ENCODE results near the gene SCARB2.
"Not testable (repeated sequence)": the region's sequence is repeated elsewhere in the genome, so short reads cannot be mapped to it uniquely, and the experiment has no call there.

Gene SCARB2

DNA sequence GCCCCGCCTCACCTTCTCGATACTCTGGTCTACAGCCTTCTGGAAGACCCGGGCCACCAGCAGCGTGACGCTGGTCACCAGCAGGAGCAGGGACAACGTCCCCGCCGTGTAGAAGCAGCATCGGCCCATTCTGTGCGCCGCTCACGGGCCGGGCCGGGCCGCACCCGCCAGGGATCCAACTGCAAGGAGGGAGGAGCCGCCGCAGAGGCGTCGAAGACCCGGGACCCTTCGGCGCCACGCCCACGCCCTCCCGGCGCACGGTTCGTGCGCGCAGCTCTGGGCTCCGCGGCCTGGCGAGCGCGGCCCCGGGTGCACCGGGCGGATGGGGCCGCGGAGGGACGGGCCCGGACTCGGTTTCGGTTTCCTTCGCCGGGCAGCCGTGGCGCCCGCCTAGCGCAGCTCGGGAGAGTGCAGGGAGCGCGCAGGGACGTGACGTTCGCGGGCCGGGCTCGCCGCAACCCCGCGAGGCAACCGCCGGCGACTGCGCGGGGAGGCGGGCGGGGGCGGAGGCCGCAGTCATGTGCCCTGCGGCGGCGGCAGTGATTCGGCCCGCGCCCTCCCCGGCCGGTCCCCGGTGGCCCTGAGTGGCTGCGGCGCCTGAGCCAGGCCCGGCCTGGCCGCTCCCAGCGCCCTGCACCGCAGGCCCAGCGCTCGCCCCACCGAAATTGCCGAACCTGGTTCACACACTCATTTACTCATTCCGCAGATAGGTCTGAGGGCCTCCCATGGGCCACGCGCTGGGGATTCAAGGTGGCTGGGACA lies at the start of gene SCARB2:
Gene SCARB2, minus strand, starts transcription at position 410 of the 762 bp plus-strand sequence. Its CDS starts 281 bp downstream, at position 129.
- peak; percentile 37 for DNase-seq (ENCODE audit: low read depth)

- no peak for DNase-seq (ENCODE audit: low read depth)
Observed at GRCh38 chr4:76260571-76260970, 46.9 kb upstream of the SCARB2 start.

- no peak for DNase-seq (ENCODE audit: low read depth)
Observed at GRCh38 chr4:76257824-76258223, 44.2 kb upstream of the SCARB2 start.

GRCh38 chr4:76256968-76257367 lies 43.3 kb upstream of the SCARB2 start:
- DNase-seq (ENCODE audit: low read depth) = no peak

GRCh38 chr4:76256032-76256431 lies 42.4 kb upstream of the SCARB2 start:
- DNase-seq (ENCODE audit: low read depth) = no peak

GRCh38 chr4:76253511-76253910 lies 39.9 kb upstream of the SCARB2 start:
- DNase-seq (ENCODE audit: low read depth) = no peak

- no peak for DNase-seq (ENCODE audit: low read depth)
Observed at GRCh38 chr4:76252271-76252653, 38.6 kb upstream of the SCARB2 start.

GRCh38 chr4:76251441-76252270 lies 38.0 kb upstream of the SCARB2 start, which contains the start of gene FAM47E:
Gene FAM47E (plus strand): TSS chr4:76251721. CDS start chr4:76251747, 26 bp downstream.
- no peak for DNase-seq (ENCODE audit: low read depth)

- DNase-seq (ENCODE audit: low read depth) = no peak
Observed at GRCh38 chr4:76250962-76251361, 37.3 kb upstream of the SCARB2 start.

GRCh38 chr4:76246852-76247251 lies 33.2 kb upstream of the SCARB2 start:
- DNase-seq (ENCODE audit: low read depth) = no peak

- DNase-seq (ENCODE audit: low read depth) = no peak
Observed at GRCh38 chr4:76246025-76246424, 32.4 kb upstream of the SCARB2 start.

DNA sequence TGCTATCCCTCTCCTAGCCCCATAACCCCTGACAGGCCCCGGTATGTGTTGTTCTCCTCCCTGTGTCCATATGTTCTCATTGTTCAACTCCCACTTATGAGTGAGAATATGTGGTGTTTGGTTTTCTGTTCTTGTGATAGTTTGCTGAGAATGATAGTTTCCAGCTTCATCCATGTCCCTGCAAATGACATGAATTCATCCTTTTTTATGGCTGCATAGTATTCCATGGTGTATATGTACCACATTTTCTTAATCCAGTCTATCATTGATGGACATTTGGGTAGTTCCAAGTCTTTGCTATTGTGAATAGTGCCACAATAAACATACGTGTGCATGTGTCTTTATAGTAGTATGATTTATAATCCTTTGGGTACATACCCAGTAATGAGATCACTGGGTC lies 30.3 kb upstream of the SCARB2 start:
- DNase-seq (ENCODE audit: low read depth) = not testable (repeated sequence)

- DNase-seq (ENCODE audit: low read depth) = no peak
Observed at GRCh38 chr4:76240236-76240635, 26.6 kb upstream of the SCARB2 start.

DNA sequence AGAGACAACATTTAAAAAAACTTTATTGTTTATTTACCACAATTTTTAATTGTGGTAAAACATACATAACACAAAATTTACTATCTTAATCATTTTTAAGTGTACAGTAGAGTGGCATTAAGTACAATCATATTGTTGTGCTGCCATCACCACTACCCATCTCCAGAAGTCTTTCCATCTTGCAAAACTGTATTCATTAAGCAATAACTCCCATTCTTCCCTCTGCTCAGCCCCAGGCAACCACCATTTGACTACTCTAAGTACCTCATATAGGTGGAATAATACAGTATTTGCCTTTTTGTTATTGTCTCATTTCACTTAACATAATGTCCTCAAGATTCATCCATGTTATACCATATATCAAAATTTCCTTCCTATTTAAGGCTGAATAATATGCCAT lies 25.1 kb upstream of the SCARB2 start:
- DNase-seq (ENCODE audit: low read depth) = no peak

- DNase-seq (ENCODE audit: low read depth) = no peak
Observed at GRCh38 chr4:76238236-76238635, 24.6 kb upstream of the SCARB2 start.

- no peak for DNase-seq (ENCODE audit: low read depth)
Observed at GRCh38 chr4:76235915-76236314, 22.3 kb upstream of the SCARB2 start.

GRCh38 chr4:76235407-76235806 lies 21.8 kb upstream of the SCARB2 start:
- DNase-seq (ENCODE audit: low read depth) = no peak

DNA sequence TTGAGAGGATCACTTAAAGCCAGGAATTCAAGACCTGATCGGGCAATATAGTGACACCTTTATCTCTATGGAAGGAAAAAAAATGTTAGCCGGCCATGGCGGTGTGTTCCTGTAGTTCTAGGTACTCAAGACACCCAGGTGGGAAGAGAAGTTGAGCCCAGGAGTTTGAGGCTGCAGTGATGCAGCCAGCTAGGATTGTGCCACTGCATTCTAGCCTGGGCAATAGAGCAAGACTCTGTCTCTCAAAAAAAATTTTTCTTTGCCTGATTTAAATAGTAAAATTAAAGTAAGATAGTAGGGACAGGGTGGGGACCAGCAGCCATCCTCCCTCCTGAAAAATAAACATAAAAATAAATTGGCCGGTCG lies 21.0 kb upstream of the SCARB2 start:
- DNase-seq (ENCODE audit: low read depth) = no peak

DNA sequence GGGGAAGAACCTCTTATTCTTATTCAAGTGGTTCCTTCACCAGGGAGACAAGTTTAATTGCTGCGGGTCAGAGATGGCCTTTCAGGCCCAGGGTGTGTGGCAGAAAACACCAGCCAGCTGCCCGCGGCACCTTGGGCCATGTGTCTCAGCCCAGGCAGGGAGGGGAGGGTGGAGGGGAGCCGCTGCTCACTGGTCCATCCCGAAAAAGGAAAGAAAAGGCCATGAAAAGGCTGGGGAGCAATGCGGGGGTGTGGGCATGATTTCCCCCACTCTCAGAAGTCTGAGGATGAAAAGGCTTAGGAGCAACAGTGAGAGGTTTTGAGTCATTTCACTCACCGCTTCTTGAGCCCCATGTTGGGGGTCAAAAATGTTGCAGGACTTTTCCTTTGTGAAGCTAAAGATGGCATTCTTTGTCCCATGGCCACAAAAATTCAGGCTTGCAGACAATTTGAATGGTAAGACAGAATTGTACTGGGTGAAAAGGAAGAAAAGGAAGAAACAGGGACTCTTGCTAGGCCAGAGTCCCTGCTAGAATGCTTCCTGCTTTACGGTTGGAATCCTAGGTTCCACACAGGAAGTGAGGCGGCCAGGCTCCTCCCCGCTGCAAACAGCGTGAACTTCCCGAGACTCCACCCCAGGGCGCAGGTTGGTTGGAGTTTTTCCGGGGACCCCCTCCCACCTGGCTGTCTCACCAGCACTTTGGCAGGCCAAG lies 20.5 kb upstream of the SCARB2 start:
- DNase-seq (ENCODE audit: low read depth) = no peak

GRCh38 chr4:76233529-76233928 lies 19.9 kb upstream of the SCARB2 start:
- no peak for DNase-seq (ENCODE audit: low read depth)

GRCh38 chr4:76233083-76233482 lies 19.5 kb upstream of the SCARB2 start:
- no peak for DNase-seq (ENCODE audit: low read depth)

GRCh38 chr4:76232681-76233080 lies 19.1 kb upstream of the SCARB2 start:
- no peak for DNase-seq (ENCODE audit: low read depth)

GRCh38 chr4:76226418-76226817 lies 12.8 kb upstream of the SCARB2 start:
- DNase-seq (ENCODE audit: low read depth) = no peak

All from stimulated activated CD8-positive, alpha-beta memory T cell treated with anti-CD3 and anti-CD28 coated beads, Interleukin-15, amount 100 ng/mL, for 24 hours (primary cell).